Measurements from ENCODE around the gene RBMS1.

The RBMS1 gene

DNA sequence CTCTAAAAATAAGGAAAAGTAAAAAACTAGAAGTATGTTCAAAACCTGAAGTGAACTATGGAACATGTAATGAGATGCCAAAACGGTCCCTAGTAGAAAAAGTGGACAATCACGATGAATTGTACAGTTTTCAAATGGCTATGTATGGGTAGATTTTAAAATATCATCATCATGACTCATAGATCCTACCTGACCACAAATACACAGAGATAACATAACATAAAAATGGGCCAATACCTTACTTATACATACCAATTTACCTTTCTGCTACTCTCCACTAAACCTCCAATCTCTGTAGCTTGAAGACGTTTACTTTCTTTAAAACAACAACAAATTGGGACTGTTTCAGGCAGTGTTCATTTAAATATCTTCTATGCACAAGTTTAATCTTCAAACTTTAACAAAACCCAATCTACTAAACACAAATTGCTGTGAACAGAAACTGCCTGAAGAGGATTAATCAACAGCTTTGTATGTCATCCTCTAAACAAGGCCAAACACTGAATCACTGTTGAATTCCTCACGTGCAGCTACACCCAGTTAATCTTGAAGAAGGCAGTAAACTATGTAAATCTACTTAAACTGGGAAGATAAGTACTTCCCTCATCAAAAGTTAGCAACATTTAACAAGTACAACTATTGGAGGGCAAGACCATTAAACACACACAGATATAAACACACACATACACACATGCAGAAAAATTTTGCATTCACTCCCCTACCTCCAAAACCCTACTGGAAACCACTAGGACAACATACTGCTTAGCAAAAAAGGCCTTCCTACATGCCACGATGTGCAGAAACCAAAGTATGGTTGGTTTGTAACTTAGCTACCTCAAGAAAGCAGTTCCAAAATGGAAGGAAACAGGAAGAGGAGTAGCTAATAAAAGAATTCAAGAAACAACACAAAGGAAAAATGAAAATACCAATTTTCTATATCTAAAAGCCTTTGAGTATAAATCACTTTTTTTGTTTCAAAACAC, 90.3 kb downstream of the RBMS1 start:
- TF ChIP-seq POLR2AphosphoS5 (IDR thresholded peaks at IDR 0.05; ENCODE audit: low read depth, low read length) = no peak
- TF ChIP-seq, protein P1, sequence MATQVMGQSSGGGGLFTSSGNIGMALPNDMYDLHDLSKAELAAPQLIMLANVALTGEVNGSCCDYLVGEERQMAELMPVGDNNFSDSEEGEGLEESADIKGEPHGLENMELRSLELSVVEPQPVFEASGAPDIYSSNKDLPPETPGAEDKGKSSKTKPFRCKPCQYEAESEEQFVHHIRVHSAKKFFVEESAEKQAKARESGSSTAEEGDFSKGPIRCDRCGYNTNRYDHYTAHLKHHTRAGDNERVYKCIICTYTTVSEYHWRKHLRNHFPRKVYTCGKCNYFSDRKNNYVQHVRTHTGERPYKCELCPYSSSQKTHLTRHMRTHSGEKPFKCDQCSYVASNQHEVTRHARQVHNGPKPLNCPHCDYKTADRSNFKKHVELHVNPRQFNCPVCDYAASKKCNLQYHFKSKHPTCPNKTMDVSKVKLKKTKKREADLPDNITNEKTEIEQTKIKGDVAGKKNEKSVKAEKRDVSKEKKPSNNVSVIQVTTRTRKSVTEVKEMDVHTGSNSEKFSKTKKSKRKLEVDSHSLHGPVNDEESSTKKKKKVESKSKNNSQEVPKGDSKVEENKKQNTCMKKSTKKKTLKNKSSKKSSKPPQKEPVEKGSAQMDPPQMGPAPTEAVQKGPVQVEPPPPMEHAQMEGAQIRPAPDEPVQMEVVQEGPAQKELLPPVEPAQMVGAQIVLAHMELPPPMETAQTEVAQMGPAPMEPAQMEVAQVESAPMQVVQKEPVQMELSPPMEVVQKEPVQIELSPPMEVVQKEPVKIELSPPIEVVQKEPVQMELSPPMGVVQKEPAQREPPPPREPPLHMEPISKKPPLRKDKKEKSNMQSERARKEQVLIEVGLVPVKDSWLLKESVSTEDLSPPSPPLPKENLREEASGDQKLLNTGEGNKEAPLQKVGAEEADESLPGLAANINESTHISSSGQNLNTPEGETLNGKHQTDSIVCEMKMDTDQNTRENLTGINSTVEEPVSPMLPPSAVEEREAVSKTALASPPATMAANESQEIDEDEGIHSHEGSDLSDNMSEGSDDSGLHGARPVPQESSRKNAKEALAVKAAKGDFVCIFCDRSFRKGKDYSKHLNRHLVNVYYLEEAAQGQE (IDR thresholded peaks at IDR 0.05; ENCODE audit: insufficient read depth in 1 of 2, low read depth in 2 of 2, low read length in 2 of 2) = no peak
- TF ChIP-seq SIN3A (IDR thresholded peaks at IDR 0.05; ENCODE audit: borderline replicate concordance, insufficient read depth, low read length) = no peak
- TF ChIP-seq TAF1 (IDR thresholded peaks at IDR 0.05; ENCODE audit: borderline replicate concordance, insufficient read depth, low read length) = no peak
- TF ChIP-seq FOXP2 (optimal IDR thresholded peaks at IDR 0.05; ENCODE audit: borderline replicate concordance, extremely low read depth, extremely low read length, insufficient read depth) = no peak

- TF ChIP-seq, protein P1 (IDR thresholded peaks at IDR 0.05; ENCODE audit: insufficient read depth in 1 of 2, low read depth in 2 of 2, low read length in 2 of 2) = no peak
- no peak for TF ChIP-seq SIN3A (IDR thresholded peaks at IDR 0.05; ENCODE audit: borderline replicate concordance, insufficient read depth, low read length)
- no peak for TF ChIP-seq FOXP2 (optimal IDR thresholded peaks at IDR 0.05; ENCODE audit: borderline replicate concordance, extremely low read depth, extremely low read length, insufficient read depth)
Observed at GRCh38 chr2:160402501-160402900, 91.1 kb downstream of the RBMS1 start.

GRCh38 chr2:160401895-160402294, 91.7 kb downstream of the RBMS1 start:
- TF ChIP-seq, protein P1 (IDR thresholded peaks at IDR 0.05; ENCODE audit: insufficient read depth in 1 of 2, low read depth in 2 of 2, low read length in 2 of 2) = no peak
- no peak for TF ChIP-seq TAF1 (IDR thresholded peaks at IDR 0.05; ENCODE audit: borderline replicate concordance, insufficient read depth, low read length)

- TF ChIP-seq TAF1 (IDR thresholded peaks at IDR 0.05; ENCODE audit: borderline replicate concordance, insufficient read depth, low read length) (no peak), POLR2AphosphoS5 (IDR thresholded peaks at IDR 0.05; ENCODE audit: low read depth, low read length) (no peak), FOXP2 (optimal IDR thresholded peaks at IDR 0.05; ENCODE audit: borderline replicate concordance, extremely low read depth, extremely low read length, insufficient read depth) (no peak), SIN3A (IDR thresholded peaks at IDR 0.05; ENCODE audit: borderline replicate concordance, insufficient read depth, low read length) (no peak)
- TF ChIP-seq, protein P1 (IDR thresholded peaks at IDR 0.05; ENCODE audit: insufficient read depth in 1 of 2, low read depth in 2 of 2, low read length in 2 of 2) = no peak
Observed at GRCh38 chr2:160399880-160400279, 93.7 kb downstream of the RBMS1 start.

- no peak for TF ChIP-seq FOXP2 (optimal IDR thresholded peaks at IDR 0.05; ENCODE audit: borderline replicate concordance, extremely low read depth, extremely low read length, insufficient read depth)
- TF ChIP-seq, protein P1 (IDR thresholded peaks at IDR 0.05; ENCODE audit: insufficient read depth in 1 of 2, low read depth in 2 of 2, low read length in 2 of 2) = no peak
- TF ChIP-seq POLR2AphosphoS5 (IDR thresholded peaks at IDR 0.05; ENCODE audit: low read depth, low read length) = no peak
Observed at GRCh38 chr2:160397530-160397865, 96.1 kb downstream of the RBMS1 start.
